HG03558 (cell line): ENCODE measurements around the gene SDHA.
"Not testable (repeated sequence)": the region's sequence is repeated elsewhere in the genome, so short reads cannot be mapped to it uniquely, and the experiment has no call there.

Experiments
- ATAC-seq: cut with Tn5 transposase; IDR thresholded peaks from one replicate; pipeline ENCODE4 v1.9.1; 2021; ENCODE audit warnings: moderate number of reproducible peaks; ENCODE audit not compliant: unreplicated experiment; ENCODE audit errors: extremely low read depth

Gene SDHA

GRCh38 chr5:217494-218456, at the start of gene SDHA, which contains the start of gene CCDC127:
Gene SDHA, plus strand, starts transcription at chr5:218320. Its CDS starts 36 bp downstream, at chr5:218356.
Gene CCDC127, minus strand, starts transcription at chr5:218153. Its CDS starts 1,304 bp downstream, at chr5:216849.
- not testable (repeated sequence) for ATAC-seq

- ATAC-seq, result no peak
These were observed 48.9 kb upstream of the SDHA start for GRCh38 chr5:169071-169727.

GRCh38 chr5:169728-170094, 48.4 kb upstream of the SDHA start:
- ATAC-seq, result no peak

GRCh38 chr5:170971-171800, 46.9 kb upstream of the SDHA start:
- ATAC-seq, result no peak

- no peak for ATAC-seq
These were observed 46.3 kb upstream of the SDHA start for GRCh38 chr5:171801-172331.

GRCh38 chr5:172421-172820, 45.7 kb upstream of the SDHA start:
- no peak for ATAC-seq

- no peak for ATAC-seq
These were observed 45.3 kb upstream of the SDHA start for GRCh38 chr5:172841-173251.

- no peak for ATAC-seq
These were observed 44.5 kb upstream of the SDHA start for GRCh38 chr5:173392-174290.

- no peak for ATAC-seq
These were observed 43.9 kb upstream of the SDHA start for GRCh38 chr5:174291-174600.

GRCh38 chr5:174876-175465, 43.1 kb upstream of the SDHA start:
- ATAC-seq, result no peak

GRCh38 chr5:176296-176823, 41.8 kb upstream of the SDHA start:
- ATAC-seq, result no peak

- no peak for ATAC-seq
These were observed 40.0 kb upstream of the SDHA start for GRCh38 chr5:178110-178509.

GRCh38 chr5:179401-179800, 38.7 kb upstream of the SDHA start:
- ATAC-seq, result no peak

- no peak for ATAC-seq
These were observed 37.7 kb upstream of the SDHA start for GRCh38 chr5:180286-180918.

- no peak for ATAC-seq
These were observed 37.0 kb upstream of the SDHA start for GRCh38 chr5:181160-181559.

GRCh38 chr5:181566-181965, 36.6 kb upstream of the SDHA start:
- no peak for ATAC-seq

- no peak for ATAC-seq
These were observed 36.0 kb upstream of the SDHA start for GRCh38 chr5:182126-182525.

GRCh38 chr5:184471-184870, 33.6 kb upstream of the SDHA start:
- ATAC-seq, result no peak
